Hematopoietic multipotent progenitor cell treated with erythropoietin and hydrocortisone succinate and interleukin-3 and kit ligand, for 6 days (in vitro differentiated cells): ENCODE data around the gene FNBP1.

Source experiments
- DNase-seq: peaks from one replicate; pipeline ENCODE4 v3.0.0-alpha.2; 2015

The FNBP1 gene

DNA sequence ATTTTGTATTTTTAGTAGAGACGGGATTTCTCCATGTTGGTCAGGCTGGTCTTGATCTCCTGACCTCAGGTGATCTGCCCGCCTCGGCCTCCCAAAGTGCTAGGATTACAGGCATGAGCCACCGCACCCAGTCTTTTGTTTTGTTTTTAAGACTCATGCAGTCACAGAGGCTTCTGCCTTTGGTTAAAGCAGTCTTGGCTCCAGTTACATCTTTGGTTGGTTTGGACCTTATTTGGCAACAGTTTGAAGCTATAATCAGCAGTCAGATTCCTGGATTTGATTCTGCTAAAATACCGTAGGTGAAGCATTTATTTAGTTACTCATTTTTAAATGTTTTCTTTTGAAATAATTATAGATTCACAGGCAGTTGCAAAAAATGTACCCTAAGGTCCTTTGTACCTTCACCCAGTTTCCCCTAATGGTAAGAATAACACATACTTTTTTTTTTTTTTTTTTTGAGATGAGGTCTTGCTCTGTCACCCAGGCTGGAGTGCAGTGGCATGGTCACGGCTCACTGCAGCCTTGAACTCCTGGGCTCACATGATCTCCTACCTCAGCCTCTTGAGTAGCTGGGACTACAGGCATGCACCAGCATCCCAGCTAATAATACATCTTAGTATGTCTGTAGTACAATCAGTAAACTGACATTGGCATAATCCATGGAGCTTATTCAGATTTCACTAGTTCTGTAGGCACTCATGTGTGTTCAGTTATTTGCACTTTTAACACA, 192.0 kb downstream of the FNBP1 start:
- DNase-seq: no peak

- no peak for DNase-seq
Observed at GRCh38 chr9:129849901-129850300, 193.1 kb downstream of the FNBP1 start.

- DNase-seq: no peak
Observed at GRCh38 chr9:129848712-129849441, 194.1 kb downstream of the FNBP1 start.

GRCh38 chr9:129845373-129845772, 197.6 kb downstream of the FNBP1 start:
- no peak for DNase-seq

GRCh38 chr9:129841071-129841470, 201.9 kb downstream of the FNBP1 start:
- DNase-seq: no peak

DNA sequence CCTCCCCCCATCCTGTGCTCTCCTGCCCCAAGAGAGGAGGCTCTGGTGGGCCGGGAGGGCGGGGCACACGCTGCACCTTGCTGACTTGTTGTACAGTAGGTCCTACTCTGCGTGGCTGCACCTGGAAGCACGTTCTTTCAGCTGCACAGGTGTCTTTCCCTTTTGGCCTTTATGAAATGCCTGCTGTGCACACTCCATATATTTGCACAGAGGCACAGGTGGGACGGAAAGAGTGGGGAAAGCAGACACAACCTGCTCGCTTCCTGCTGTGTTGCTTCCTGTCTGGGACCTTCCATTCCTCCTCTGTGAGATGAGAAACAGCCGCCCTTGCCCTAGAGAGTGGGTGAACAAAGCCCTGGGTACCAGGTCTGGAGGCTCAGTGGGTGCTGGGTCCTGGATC, 203.0 kb downstream of the FNBP1 start:
- no peak for DNase-seq

DNA sequence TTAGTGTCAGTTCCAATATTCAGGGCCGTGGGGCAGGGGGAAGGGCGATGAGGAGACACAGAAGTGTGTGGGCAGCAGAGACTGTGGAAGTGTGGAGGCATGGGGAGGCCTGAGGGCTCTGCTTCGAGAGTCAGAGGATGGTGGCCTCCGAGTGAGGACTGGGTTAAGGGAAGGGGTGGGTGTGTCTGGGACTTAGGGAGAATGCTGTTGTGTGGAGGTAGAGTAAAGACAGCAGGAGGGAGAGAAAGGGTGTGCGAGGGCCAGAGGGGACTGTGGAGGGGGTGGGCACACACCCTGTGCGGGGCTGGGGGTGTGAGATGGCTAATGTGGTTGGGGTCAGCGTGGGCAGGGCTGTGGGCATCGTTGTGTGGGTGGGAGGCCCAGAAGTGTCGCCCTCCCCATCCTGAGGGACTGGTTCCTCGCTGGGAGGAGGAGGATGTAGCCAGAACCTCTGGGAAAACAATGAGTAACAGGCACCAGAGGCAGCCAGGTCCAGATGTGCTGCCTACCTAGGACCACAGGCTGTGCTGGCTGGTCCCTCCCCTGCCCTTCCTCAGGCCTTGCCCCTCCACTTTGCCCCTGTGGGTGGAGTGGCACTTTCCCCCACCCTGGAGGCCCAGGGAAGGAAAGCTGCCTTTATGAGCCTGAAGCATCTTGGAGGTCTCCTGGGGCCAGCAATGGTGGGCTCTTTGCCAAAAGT, 203.5 kb downstream of the FNBP1 start:
- no peak for DNase-seq

- no peak for DNase-seq
Observed at GRCh38 chr9:129838707-129839259, 204.2 kb downstream of the FNBP1 start.
